Stimulated activated CD4-positive, alpha-beta T cell treated with anti-CD3 and anti-CD28 coated beads, Interleukin-1b, Interleukin-23, amount 100 ng/mL, for 24 hours (primary cell): ENCODE measurements around the gene INAVA.
"Not testable (repeated sequence)": the region's sequence is repeated elsewhere in the genome, so short reads cannot be mapped to it uniquely, and the experiment has no call there.

Experiments
- DNase-seq, 4 experiments: peaks; one replicate each; pipeline ENCODE4 v3.0.0-alpha.2; 2020; ENCODE audit warnings: low read depth in 4 of 4, low spot score in 1 of 4

The INAVA gene

GRCh38 chr1:200897259-200897658 is 2.6 kb downstream of the INAVA start:
- DNase-seq, result no peak

DNA sequence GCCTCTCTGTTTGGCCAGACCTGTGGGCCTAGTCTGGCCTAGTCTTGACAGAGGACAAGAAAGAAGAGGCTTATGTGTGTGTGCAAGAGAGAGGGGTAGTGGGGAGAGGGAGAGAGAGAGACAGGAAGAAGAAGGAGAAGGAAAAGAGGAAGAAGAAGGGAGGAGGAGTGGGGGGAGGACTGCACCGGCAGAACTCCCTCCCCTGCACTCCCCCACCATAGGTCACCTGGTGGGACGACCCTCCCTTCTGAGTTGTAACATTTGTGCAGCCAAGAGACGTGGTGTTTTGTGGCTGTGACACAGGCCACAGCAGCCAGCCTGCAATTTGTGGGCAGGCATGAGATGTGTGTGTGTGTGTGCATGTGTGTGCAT is 4.3 kb downstream of the INAVA start:
- no peak for DNase-seq

DNA sequence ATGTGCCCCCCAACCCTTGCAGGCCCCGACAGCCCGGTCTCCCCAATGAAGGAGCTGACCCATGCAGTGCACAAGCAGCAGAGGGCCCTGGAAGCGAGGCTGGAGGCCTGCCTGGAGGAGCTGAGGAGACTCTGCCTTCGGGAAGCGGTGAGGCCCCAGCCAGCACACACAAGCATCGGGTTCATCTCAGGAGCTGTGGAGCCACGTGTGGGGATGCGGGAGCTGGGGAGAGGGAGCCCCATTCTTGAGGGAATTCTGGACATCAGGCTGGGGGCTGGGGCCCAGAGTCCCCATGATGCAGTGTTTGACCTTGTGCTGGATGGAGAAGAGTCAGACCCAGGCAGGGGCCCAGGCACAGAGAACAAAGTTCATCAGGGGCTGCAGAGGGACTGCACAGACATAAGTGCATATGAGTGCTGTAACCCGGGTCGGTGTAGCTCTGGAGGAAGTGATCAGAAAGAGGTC is 4.8 kb downstream of the INAVA start:
- DNase-seq, result no peak

DNA sequence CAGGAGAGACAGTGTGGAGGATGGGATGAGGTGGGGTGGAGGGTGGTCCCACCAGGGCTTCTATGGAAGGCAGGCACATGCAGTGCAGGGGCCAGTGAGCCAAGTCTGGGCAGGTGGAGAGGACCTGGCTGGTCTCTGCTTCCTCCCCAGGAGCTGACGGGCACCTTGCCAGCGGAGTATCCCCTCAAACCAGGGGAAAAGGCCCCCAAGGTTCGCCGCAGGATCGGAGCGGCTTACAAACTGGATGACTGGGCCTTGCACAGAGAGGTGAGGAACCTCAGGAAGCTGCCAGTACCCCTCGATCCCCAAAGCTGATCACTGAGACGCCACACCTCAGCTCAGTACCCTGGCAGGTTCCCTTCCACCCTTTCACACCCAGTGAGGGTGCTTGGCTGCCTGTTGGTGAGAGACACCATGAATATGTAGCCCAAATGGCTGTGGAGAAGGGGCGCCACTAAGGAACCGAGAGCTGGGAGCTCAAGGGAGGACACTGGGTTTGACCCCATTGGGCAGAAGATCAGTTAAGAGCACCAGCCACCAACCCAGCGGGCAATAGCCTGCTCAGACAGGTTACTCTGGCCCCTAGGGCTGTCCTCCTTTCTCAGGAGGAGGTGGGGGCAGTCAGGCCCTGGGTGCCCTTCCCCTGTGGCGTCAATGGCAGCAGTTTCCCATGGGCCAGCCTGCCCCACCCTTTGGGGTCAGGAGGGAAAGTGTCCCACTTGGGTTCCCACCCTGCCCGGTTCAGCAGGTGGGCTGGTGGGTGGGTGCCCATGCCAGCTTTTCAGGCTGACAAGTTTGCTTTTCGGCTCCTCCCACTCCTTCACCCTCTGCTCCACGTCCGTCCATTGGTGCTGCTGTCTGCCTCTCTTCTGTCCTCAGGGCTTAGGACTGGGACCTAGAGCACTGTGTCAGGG is 5.5 kb downstream of the INAVA start:
- no peak for DNase-seq

GRCh38 chr1:200900877-200901276 is 6.2 kb downstream of the INAVA start:
- no peak for DNase-seq

- no peak for DNase-seq
These were observed 6.7 kb downstream of the INAVA start for GRCh38 chr1:200901350-200901749.

GRCh38 chr1:200901796-200902444 is 7.2 kb downstream of the INAVA start:
- DNase-seq, result no peak

DNA sequence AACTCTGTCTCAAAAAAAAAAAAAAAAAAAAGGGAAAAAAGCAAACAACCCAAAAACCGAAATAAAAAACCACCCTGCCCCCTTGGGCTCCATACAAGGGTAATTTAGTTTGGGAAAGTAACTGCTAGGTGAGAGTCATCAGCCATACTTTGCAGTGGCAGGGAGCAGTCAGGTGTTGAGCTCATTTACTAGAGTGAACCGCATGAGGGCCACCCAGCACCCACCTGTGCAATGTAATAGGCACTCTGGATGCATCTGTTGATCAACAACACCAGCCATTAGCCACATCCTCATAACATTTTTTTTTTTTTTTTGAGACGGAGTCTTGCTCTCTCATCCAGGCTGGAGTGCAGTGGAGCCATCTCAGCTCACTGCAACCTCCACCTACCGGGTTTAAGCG is 9.1 kb downstream of the INAVA start:
- no peak for DNase-seq

DNA sequence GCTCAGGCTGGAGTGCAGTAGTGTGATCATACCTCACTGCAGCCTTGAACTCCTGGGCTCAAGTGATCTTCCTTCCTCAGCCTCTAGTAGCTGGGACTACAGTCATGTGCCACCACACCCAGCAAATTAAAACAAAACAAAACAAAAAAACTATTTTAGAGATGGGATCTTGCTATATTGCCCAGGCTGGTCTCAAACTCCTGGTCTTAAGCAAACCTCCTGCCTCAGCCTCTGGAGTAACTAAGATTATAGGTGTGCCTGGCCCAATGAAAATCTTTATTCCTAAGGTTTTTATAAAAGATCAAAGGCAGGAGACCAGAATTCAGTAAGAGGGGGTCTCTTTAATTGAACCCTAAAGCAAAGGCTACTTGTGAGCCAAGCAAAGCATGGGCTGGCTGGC is 10.1 kb downstream of the INAVA start:
- no peak for DNase-seq

GRCh38 chr1:200905411-200906052 is 10.8 kb downstream of the INAVA start:
- DNase-seq, result peak in 1 of 4 experiments; percentile 34

- DNase-seq, result no peak
These were observed 11.8 kb downstream of the INAVA start for GRCh38 chr1:200906491-200906890.

DNA sequence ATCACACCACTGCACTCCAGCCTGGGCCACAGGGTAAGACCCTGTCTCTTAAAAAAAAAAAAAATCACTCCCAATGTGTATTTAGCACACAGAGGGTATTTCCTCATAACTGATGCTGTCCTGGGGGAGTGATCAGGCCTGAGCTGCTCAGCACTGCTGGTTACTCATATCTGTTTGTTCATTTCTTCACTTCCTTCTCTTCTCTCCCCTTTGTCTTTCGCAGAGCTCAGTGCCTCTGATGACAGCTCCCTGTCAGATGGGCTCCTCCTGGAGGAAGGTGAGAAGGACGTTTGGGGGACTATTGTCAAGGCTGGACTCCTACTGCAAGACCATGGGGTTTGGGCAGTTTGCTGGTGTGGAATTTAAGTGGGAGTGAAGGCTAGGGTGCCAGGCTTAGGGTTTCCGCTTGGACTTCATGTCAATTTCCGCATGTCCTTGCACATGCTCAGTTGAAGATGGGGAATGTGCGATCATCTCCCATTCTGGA is 13.0 kb downstream of the INAVA start:
- no peak for DNase-seq

GRCh38 chr1:200908191-200908868 is 13.6 kb downstream of the INAVA start:
- no peak for DNase-seq

DNA sequence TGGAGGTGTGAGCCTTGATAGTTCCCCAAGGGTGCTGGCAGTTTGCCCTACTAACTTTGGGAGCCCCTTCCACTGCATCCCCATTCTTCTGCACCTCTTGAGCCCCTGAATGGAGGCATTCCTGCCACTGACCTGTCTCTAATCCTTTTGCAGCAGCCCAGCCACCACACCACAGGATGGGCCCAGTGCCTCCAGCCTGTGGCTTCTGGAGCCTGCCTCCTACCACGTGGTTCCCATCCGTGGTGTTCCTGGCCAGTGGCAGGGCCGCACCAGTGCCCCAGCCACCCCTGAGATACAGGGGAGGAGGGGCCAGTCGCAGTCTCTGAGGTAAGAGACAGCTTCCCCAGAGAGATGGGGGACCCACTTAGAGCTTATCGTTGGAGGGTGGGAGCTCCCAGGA is 14.4 kb downstream of the INAVA start:
- no peak for DNase-seq

GRCh38 chr1:200909757-200910239 is 15.1 kb downstream of the INAVA start:
- DNase-seq, result no peak

- no peak for DNase-seq
These were observed 16.7 kb downstream of the INAVA start for GRCh38 chr1:200911361-200911760.

- DNase-seq, result not testable (repeated sequence)
These were observed 17.2 kb downstream of the INAVA start for GRCh38 chr1:200911936-200912335.

GRCh38 chr1:200912737-200913407 is 18.2 kb downstream of the INAVA start:
- no peak for DNase-seq

DNA sequence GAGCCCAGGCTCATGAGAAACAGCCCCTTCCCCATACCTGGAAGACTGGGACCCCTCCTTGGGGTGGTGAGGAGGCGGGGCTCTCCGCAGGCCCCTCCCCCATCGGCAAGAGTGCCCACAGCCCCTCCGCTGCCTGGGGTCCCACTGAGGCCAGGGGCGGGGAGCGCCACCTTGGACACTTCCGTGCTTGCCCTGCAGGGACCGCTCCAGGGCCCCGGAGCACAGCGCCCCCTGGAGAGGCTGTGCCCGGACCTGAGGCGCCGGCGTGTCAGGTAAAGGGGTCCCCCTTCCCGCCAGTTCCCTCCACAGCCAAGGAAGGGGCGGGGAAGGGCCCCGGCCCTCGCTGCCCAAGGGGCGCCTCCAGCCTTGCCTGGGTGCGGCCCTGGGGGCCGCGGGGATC is 21.5 kb downstream of the INAVA start:
- no peak for DNase-seq

DNA sequence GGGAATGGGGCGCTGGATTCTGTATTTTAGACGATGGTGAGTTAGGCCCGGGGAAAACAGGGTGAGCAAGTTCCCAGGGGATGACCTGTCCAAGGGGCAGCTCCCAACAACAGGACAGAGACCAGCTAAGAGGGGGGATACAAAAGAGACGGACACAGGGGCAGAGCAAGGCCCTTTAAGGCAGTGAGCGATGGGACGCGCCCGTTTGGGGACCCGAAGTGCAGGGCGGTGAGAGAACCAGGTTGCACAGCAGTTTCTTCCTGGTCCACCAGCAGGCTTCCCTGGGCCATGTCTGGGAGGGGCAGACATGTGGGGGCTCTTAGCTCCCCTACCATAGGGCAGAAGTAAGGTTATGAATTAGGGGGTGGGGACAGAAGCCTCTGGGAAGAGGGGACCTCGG is 22.0 kb downstream of the INAVA start:
- no peak for DNase-seq
